K562 (cell line): Measurements from ENCODE around the gene CRYBG1. TPM values are rescaled to one million over a fixed set of nuclear protein-coding genes. Genes with fewer than 3 reads are reported as not detected.

Source experiments
- ATAC-seq: fragments of 200-7000 bp; cut with Tn5 transposase; 3 replicates; pipeline ENCODE4 v1.9.1; 2020; ENCODE audit warnings: moderate library complexity
- BruUV-seq: library from RNA; stranded (reverse); fragments of 400-500 nt; replicated peaks from 2 replicates; lab custom pipeline; 2021; lab: Mats Ljungman, UMichigan
- CTCF ChIA-PET: fragments of 300-600 bp; formaldehyde crosslinking; extraction: SDS; loops from one replicate; lab custom pipeline; 2021; ENCODE audit warnings: low intra/inter-chr PET ratio; lab: Yijun Ruan, JAX
- POLR2A ChIA-PET: fragments of 300-600, 350-650 bp; sonication (Branson Sonifier 250); formaldehyde crosslinking; extraction: SDS; loops from one replicate; lab custom pipeline; 2021; ENCODE audit warnings: antibody characterized with exemption, inconsistent platforms; lab: Yijun Ruan, JAX
- DNase-seq, 4 experiments: peaks; one replicate each; pipeline versions ENCODE4 v3.0.0 to v3.0.0-alpha.2; 2011 to 2018; ENCODE audit warnings: low spot score in 3 of 4, mixed read lengths in 3 of 4; ENCODE audit errors: extremely low read depth in 1 of 4
- FAIRE-seq: peaks from 2 replicates; lab custom pipeline; 2011; peaks lifted over from hg19 to GRCh38; lab: Jason Lieb, UNC
- H2AFZ ChIP-seq: 2 replicates; pipeline ENCODE4 v1.6.0; 2011; ENCODE audit warnings: low read depth, low read length, control low read depth, inconsistent platforms
- H3K27ac ChIP-seq: fragments of 200-600 bp; 3 replicates; pipeline ENCODE4 v1.8.0; 2011; ENCODE audit warnings: low read depth, mild to moderate bottlenecking, control low read depth, inconsistent platforms, low read length, moderate library complexity, mixed read lengths; ENCODE audit errors: extremely low read depth
- H3K27me3 ChIP-seq, 2 experiments: fragments of 300-600 bp in 1 of 2; 2 replicates in 1 of 2; 3 replicates in 1 of 2; pipeline versions ENCODE4 v1.6.0 to v1.8.0; 2011; ENCODE audit warnings: inconsistent platforms in 2 of 2, low read length in 2 of 2, mild to moderate bottlenecking in 1 of 2, mixed read lengths in 1 of 2, moderate library complexity in 1 of 2; ENCODE audit not compliant: control insufficient read depth in 2 of 2, insufficient read depth in 2 of 2
- H3K36me3 ChIP-seq: fragments of 300-600 bp; 3 replicates; pipeline ENCODE4 v1.8.0; 2011; ENCODE audit warnings: mild to moderate bottlenecking, low read length, inconsistent platforms; ENCODE audit not compliant: control insufficient read depth, insufficient read depth
- H3K4me1 ChIP-seq, 2 experiments: fragments of 200-600 bp in 1 of 2; replicated peaks in 1 of 2; 2 replicates in 1 of 2; 3 replicates in 1 of 2; pipeline versions ENCODE4 v1.5.1 to v1.8.0; 2011; ENCODE audit warnings: inconsistent platforms in 2 of 2, low read length in 2 of 2, mild to moderate bottlenecking in 1 of 2, mixed read lengths in 1 of 2, moderate library complexity in 1 of 2; ENCODE audit not compliant: control insufficient read depth in 2 of 2, insufficient read depth in 2 of 2
- H3K4me2 ChIP-seq: 2 replicates; pipeline ENCODE4 v1.6.1; 2011; ENCODE audit warnings: low read length, control low read depth, inconsistent platforms, mixed read lengths; ENCODE audit not compliant: insufficient read depth
- H3K4me3 ChIP-seq: fragments of 200-600 bp; sonication (generic), shearing (Covaris generic); 2 replicates; pipeline ENCODE4 v1.5.1; 2016; ENCODE audit warnings: control low read depth, inconsistent platforms
- H3K79me2 ChIP-seq: fragments of 200-600 bp; 3 replicates; pipeline ENCODE4 v1.8.0; 2011; ENCODE audit warnings: low read length, inconsistent platforms; ENCODE audit not compliant: control insufficient read depth, insufficient read depth
- H3K9ac ChIP-seq, 2 experiments: 2 replicates each; pipeline versions ENCODE4 v1.6.0 to v1.6.1; 2011; ENCODE audit warnings: low read depth in 2 of 2, low read length in 2 of 2, control low read depth in 1 of 2, inconsistent platforms in 1 of 2, mild to moderate bottlenecking in 1 of 2, mixed read lengths in 1 of 2; ENCODE audit not compliant: insufficient read depth in 1 of 2
- H3K9me1 ChIP-seq: one replicate; pipeline ENCODE4 v1.6.0; 2011; ENCODE audit warnings: inconsistent platforms, mild to moderate bottlenecking, low read length, moderate library complexity; ENCODE audit not compliant: control insufficient read depth, insufficient read depth
- H3K9me3 ChIP-seq: replicated peaks from 2 replicates; pipeline ENCODE4 v1.5.1; 2011; ENCODE audit warnings: low read depth, low read length, inconsistent platforms; ENCODE audit not compliant: control insufficient read depth, insufficient read depth
- H4K20me1 ChIP-seq: replicated peaks from 2 replicates; pipeline ENCODE4 v1.6.1; 2011; ENCODE audit warnings: low read length, inconsistent platforms, mixed read lengths; ENCODE audit not compliant: control insufficient read depth, insufficient read depth
- BMI1 ChIP-seq: fragments of 150-350 bp; IDR thresholded peaks from 2 replicates; pipeline ENCODE4 v1.6.1; 2014; ENCODE audit warnings: low read length
- CBFA2T2 ChIP-seq: fragments of 450-650 bp; conservative IDR thresholded peaks from 2 replicates; pipeline ENCODE4 v1.6.1; 2017; ENCODE audit warnings: mild to moderate bottlenecking
- CBFA2T3 ChIP-seq: fragments of 450-650 bp; IDR thresholded peaks from 2 replicates; pipeline ENCODE4 v1.6.1; 2017
- CSDE1 ChIP-seq, 2 experiments: fragments of 450-650 bp; IDR thresholded peaks; 2 replicates each; pipeline ENCODE4 v1.6.1; 2016; ENCODE audit warnings: mild to moderate bottlenecking in 1 of 2
- EGR1 ChIP-seq: fragments of 450-650 bp; conservative IDR thresholded peaks from 2 replicates; pipeline ENCODE4 v1.6.1; 2017; ENCODE audit warnings: mild to moderate bottlenecking
- ETS2 ChIP-seq: IDR thresholded peaks from 2 replicates; pipeline ENCODE4 v1.6.1; 2016; ENCODE audit warnings: borderline replicate concordance, missing genetic modification characterization, mild to moderate bottlenecking, moderate library complexity, missing compliant biosample characterization; ENCODE audit not compliant: poor library complexity, severe bottlenecking
- EZH2 ChIP-seq: IDR thresholded peaks from 2 replicates; pipeline ENCODE4 v1.6.1; 2012; ENCODE audit warnings: low read depth, mild to moderate bottlenecking, inconsistent platforms, low read length, borderline replicate concordance
- HNRNPK ChIP-seq: fragments of 200-400 bp; formaldehyde crosslinking; IDR thresholded peaks from one replicate; pipeline ENCODE4 v1.6.1; 2018; ENCODE audit warnings: mild to moderate bottlenecking, low read depth, low read length; ENCODE audit not compliant: poor library complexity, severe bottlenecking
- IRF2 ChIP-seq: sonication (generic); formaldehyde crosslinking; IDR thresholded peaks from 2 replicates; pipeline ENCODE4 v1.8.1; 2022; ENCODE audit warnings: mild to moderate bottlenecking, missing genetic modification reagents
- KDM1A ChIP-seq, 2 experiments: fragments of 450-650 bp; IDR thresholded peaks; 2 replicates each; pipeline ENCODE4 v1.6.1; 2016; ENCODE audit warnings: mild to moderate bottlenecking in 2 of 2
- MED1 ChIP-seq: sonication (generic); formaldehyde crosslinking; IDR thresholded peaks from 2 replicates; pipeline ENCODE4 v1.8.1; 2023; ENCODE audit warnings: missing genetic modification reagents, borderline replicate concordance
- PCBP1 ChIP-seq: fragments of 200-400 bp; formaldehyde crosslinking; IDR thresholded peaks from 2 replicates; pipeline ENCODE4 v1.6.1; 2018; ENCODE audit warnings: mild to moderate bottlenecking, low read depth, low read length; ENCODE audit not compliant: poor library complexity, severe bottlenecking
- RCOR1 ChIP-seq, 2 experiments: IDR thresholded peaks; 2 replicates each; pipeline ENCODE4 v1.6.1; 2012; ENCODE audit warnings: low read depth in 2 of 2, low read length in 2 of 2, borderline replicate concordance in 1 of 2, improper control_type of control experiment in 1 of 2
- ZKSCAN8 ChIP-seq: fragments of 200-800 bp; sonication (Bioruptor generic); IDR thresholded peaks from 2 replicates; pipeline ENCODE4 v1.6.1; 2016; ENCODE audit warnings: missing genetic modification characterization, missing compliant biosample characterization
- ZNF140 ChIP-seq: fragments of 250-450 bp; sonication (Bioruptor Pico); IDR thresholded peaks from 2 replicates; pipeline ENCODE4 v1.8.0; 2021; ENCODE audit warnings: moderate library complexity, mild to moderate bottlenecking, inconsistent platforms
- ZNF41 ChIP-seq: fragments of 250-450 bp; sonication (Bioruptor Pico); conservative IDR thresholded peaks from 2 replicates; pipeline ENCODE4 v1.4.0; 2020; ENCODE audit warnings: mild to moderate bottlenecking
- WGBS: fragments of 100-300 bp; shearing (Covaris generic); methylation state at CpG from one replicate; pipeline ENCODE4 v1.1.6; 2016; ENCODE audit warnings: low coverage, mixed read lengths; ENCODE audit not compliant: insufficient coverage; ENCODE audit errors: missing lambda C conversion rate; 5-methylcytosine and 5-hydroxymethylcytosine counted together
- in situ Hi-C: fragments of 300-500 bp; cut with MboI; formaldehyde crosslinking; loops from 4 replicates; pipeline ENCODE4 v1.15.0; 2018; ENCODE audit warnings: inconsistent platforms, mixed read lengths
- intact Hi-C: fragments of 100-400 bp; cut with micrococcal nuclease; formaldehyde crosslinking; loops from 2 replicates; pipeline ENCODE4 v1.14.2; 2022
- polyA plus RNA-seq, 8 experiments: library from polyadenylated mRNA; depleted of rRNA in 4 of 8; stranded (reverse) in 5 of 8; unstranded in 3 of 8; fragments of >200 nt; fragmentation: Nextera tagmentation in 2 of 8; fragmentation: Illumina TruSeq in 1 of 8; extraction: Ambion mirVana in 2 of 8; extraction: Trizol in 1 of 8; gene quantifications; 2 replicates each; pipeline versions ENCODE4 v1.2.1 to v1.2.3, GENCODE V29; 2011 to 2014; ENCODE audit warnings: inconsistent platforms in 1 of 8, missing spikeins in 1 of 8
- total RNA-seq, 7 experiments: library from RNA; depleted of rRNA in 6 of 7; stranded (reverse); fragments of >200 nt in 6 of 7; fragmentation: Illumina TruSeq in 2 of 7; extraction: Trizol in 2 of 7; gene quantifications; 2 replicates each; pipeline versions ENCODE4 v1.2.1 to v1.2.3, GENCODE V29; 2011 to 2021; ENCODE audit warnings: low replicate concordance in 1 of 7

CRYBG1 gene
- total and polyA plus RNA-seq, 9 of the 15 experiments (the other 6 are each of a cell fraction or from before 2014, with no cell fraction given) = 0.07 to 0.47 (median 0.11) TPM

DNA sequence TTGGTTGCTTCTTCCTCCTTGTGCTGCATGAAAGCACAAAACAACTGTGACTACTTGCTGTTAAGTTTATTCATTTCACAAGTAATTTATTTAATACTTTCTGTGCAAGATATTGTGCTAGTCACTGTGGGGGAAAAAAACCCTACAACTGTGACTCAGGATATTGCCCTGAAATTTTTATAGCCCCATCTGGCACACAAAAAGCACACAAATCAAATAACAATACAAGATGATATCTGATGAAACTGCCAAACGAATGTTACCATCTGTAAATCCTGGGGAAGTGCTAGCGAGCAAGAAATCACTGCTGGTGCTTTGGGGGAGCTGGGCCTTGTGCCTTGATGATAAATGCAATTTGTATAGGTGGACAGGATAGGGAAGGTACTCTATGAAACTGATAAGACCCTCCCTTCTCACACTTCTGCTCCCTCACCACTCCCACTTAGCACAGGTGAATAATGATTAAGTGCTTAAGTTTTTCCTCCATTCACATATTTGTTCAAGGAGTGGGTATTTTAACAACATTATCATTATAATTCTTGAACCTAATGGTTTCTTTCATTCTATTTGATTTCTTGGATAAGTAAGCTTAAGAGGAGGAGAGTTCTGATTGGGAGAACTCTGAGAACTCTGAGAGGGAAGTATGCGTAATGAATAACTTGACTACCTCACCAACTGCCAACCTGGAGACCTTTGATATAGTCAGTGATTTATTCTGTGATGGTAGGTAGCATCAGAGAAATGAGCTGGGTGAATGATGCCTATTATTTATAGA is 153.5 kb downstream of the CRYBG1 start:
- DNase-seq (no peak), FAIRE-seq (no peak), ATAC-seq (no peak)
- intact Hi-C loops (no loop called here), in situ Hi-C loops (no loop called here)
- POLR2A ChIA-PET = no interaction called here
- Histone ChIP-seq H3K4me3 (no peak overlapping the region), H3K9me3 (no peaks in the 10 kb centered on the region), H3K9me1 (no peaks in the 10 kb centered on the region), H3K27me3 (peaks cover 31 to 37% of the 10 kb centered on the region in 2 experiments), H3K9ac (no peak overlapping the region), H3K27ac (no peak overlapping the region), H2AFZ (no peak overlapping the region), H3K79me2 (no peaks in the 10 kb centered on the region), H3K4me2 (no peak overlapping the region), H4K20me1 (0 out of 2 replicates have a peak, but pooled peaks cover under 1% of the 10 kb centered on the region), H3K36me3 (no peaks in the 10 kb centered on the region), H3K4me1 (peaks cover 3 to 24% of the 10 kb centered on the region in 2 experiments; a peak in 4 of 5 replicates)
- CTCF ChIA-PET = interaction anchor here (0.5 kb wide), 1 partner anchor 1630 kb away, joined by 3 read pairs; no protein-coding TSS in a partner anchor
- BruUV-seq = no TSS peak
- TF ChIP-seq BMI1 = 0 out of 2 replicates have a peak, but pooled peaks have one; percentile 4
- no peak for TF ChIP-seq ZKSCAN8 (CRISPR knock-in tag)
- TF ChIP-seq ZNF41 (CRISPR knock-in tag) = no peak
- TF ChIP-seq ETS2 (tag) = no peak
- TF ChIP-seq IRF2 (CRISPR knock-in tag) = no peak
- TF ChIP-seq KDM1A (IDR thresholded peaks at IDR 0.05) = peak; percentile 40 to 53; a peak in 3 of 4 replicates
- TF ChIP-seq EZH2 = no peak
- peak; percentile 51 for TF ChIP-seq CBFA2T3
- no peak for TF ChIP-seq MED1 (CRISPR knock-in tag)
- no peak for TF ChIP-seq EGR1
- no peak for TF ChIP-seq ZNF140 (CRISPR knock-in tag)
- TF ChIP-seq RCOR1 (IDR thresholded peaks at IDR 0.05; ENCODE audit: borderline replicate concordance in 1 of 2, low read depth in 2 of 2, low read length in 2 of 2) = 0 out of 4 replicates have a peak, but pooled peaks of 1 of the 2 experiments have one; percentile 10
- no peak for TF ChIP-seq PCBP1
- TF ChIP-seq HNRNPK = no peak
- TF ChIP-seq CBFA2T2 = peak; percentile 21; the same call in 1 of the 2 replicates
- no peak for TF ChIP-seq CSDE1 (IDR thresholded peaks at IDR 0.05)
- WGBS = 15% methylated on average over 3 of the region's 3 CpGs
